Body of pancreas (tissue), 4 donors: ENCODE results near the gene ZNF408. TPM values are rescaled to one million over a fixed set of nuclear protein-coding genes. Genes with fewer than 3 reads are reported as not detected.

Experiments used
- ATAC-seq: fragments of 150-250 bp; one replicate; pipeline ENCODE4 v1.9.1; 2016
- DNase-seq, 4 donors: peaks; one replicate each; pipeline ENCODE4 v3.0.0-alpha.2; 2019
- H3K27ac ChIP-seq, 4 donors: fragments of 200-600 bp; sonication (generic); 1 replicate in 3 of 4; 2 replicates in 1 of 4; pipeline versions ENCODE4 v1.5.1 to v1.6.1; 2016 to 2019; ENCODE audit warnings: mild to moderate bottlenecking in 1 of 4, mixed read lengths in 1 of 4, moderate library complexity in 1 of 4
- H3K27me3 ChIP-seq, 2 donors: fragments of 200-600 bp; sonication (generic); one replicate each; pipeline ENCODE4 v1.6.0; 2016; ENCODE audit warnings: mild to moderate bottlenecking in 1 of 2
- H3K36me3 ChIP-seq, 2 donors: fragments of 200-600 bp; sonication (generic); replicated peaks in 1 of 2; 2 replicates each; pipeline ENCODE4 v1.5.1; 2016; ENCODE audit warnings: low read depth in 2 of 2; ENCODE audit not compliant: insufficient read depth in 1 of 2
- H3K4me1 ChIP-seq: fragments of 200-600 bp; sonication (generic); one replicate; pipeline ENCODE4 v1.6.0; 2016
- H3K4me3 ChIP-seq, 2 donors: fragments of 200-600 bp; sonication (generic); 1 replicate in 1 of 2; 2 replicates in 1 of 2; pipeline ENCODE4 v1.5.1; 2016 to 2019
- H3K9me3 ChIP-seq, 3 donors: fragments of 200-600 bp; sonication (generic); 1 replicate in 2 of 3; 2 replicates in 1 of 3; pipeline ENCODE4 v1.5.1; 2016
- CTCF ChIP-seq, 7 experiments: fragments of 450-650 bp in 4 of 7; fragments of 200-600 bp in 3 of 7; sonication (generic) in 3 of 7; IDR thresholded peaks; one replicate each; pipeline ENCODE4 v1.5.1; 2016 to 2019; ENCODE audit warnings: antibody characterized with exemption in 7 of 7
- POLR2A ChIP-seq, 3 donors: fragments of 450-650 bp; IDR thresholded peaks; one replicate each; pipeline ENCODE4 v1.6.1; 2016; ENCODE audit warnings: antibody characterized with exemption in 3 of 3, mild to moderate bottlenecking in 2 of 3
- WGBS, 2 donors: methylation state at CpG; one replicate each; pipeline ENCODE4 v1.1.5; 2017; 5-methylcytosine and 5-hydroxymethylcytosine counted together
- intact Hi-C: fragments of 100-400 bp; cut with DNase I; formaldehyde crosslinking; loops from one replicate; pipeline ENCODE4 v1.15.1; 2023
- total RNA-seq, 2 donors: library from RNA; depleted of rRNA; stranded (reverse); fragments of >200 nt; gene quantifications; one replicate each; pipeline ENCODE4 v1.1.0, GENCODE V29; 2016

The ZNF408 gene
- total RNA-seq, 2 donors from 2014 or later = 6.5 to 7.9 TPM

- Histone ChIP-seq H3K27ac (peak overlapping the region in 1 of 4 donors; percentile 9), H3K36me3 (peaks cover 0 to 16% of the 10 kb centered on the region in 2 donors), H3K4me1 (peaks cover 36% of the 10 kb centered on the region), H3K27me3 (no peaks in the 10 kb centered on the region), H3K9me3 (no peaks in the 10 kb centered on the region), H3K4me3 (no peak overlapping the region)
- ATAC-seq (no peak), DNase-seq (no peak)
- intact Hi-C loops = no loop called here
- TF ChIP-seq POLR2A (IDR thresholded peaks at IDR 0.05) (no peak), CTCF (IDR thresholded peaks at IDR 0.05) (no peak)
- WGBS, 2 donors = 84 to 89% methylated on average over 8 to 9 of the region's 9 CpGs
Observed at GRCh38 chr11:46678741-46679130, 22.1 kb upstream of the ZNF408 start.

DNA sequence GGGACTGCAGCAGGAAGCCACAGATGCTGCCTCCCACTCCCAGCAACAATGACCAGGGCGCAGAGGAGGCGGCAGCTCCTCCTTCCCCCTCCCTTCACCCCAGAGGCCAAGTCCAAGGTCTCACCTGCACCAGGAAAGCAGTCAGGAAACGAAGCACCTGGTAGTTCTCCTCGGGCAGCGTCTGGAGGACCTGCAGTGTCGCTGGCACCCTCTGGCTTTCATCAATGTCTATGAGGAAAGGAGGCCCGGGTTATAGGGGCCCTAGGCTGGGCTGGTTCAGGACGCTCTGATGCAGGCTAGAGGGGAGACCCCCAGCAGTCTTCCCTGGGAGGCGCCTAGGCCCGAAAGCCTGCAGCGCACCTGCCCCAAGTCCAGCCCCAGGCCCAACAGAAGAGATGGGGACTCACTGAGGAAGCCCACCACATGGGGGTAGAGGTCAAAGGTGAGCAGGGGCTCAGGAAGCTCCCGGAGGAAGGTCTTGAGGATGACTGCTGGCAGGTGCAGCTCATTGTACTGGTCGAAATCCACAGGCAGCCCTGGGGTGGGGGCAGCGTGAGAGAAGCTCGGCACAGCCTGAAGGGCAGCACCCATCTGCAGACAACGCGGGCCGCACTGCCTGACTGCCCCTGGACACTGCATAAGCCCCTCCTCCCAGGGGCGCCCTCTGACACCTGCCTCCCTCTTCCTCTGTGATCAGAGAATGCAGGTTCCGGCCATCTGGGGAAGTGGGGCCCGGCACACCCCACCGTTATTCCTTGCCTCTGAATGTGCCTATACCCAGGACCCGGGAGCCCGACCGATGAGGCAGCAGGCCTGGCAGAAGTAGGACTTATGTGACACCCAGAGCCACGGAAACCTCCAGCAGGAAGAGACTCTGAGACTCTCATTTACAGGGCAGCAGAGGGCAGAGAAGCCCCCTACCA, 21.3 kb upstream of the ZNF408 start:
- peak in 3 of 4 donors; percentile 58 to 77 (median 62) for DNase-seq
- Histone ChIP-seq H3K9me3 (no peaks in the 10 kb centered on the region), H3K4me3 (no peak overlapping the region), H3K27ac (peak overlapping the region in 1 of 4 donors; percentile 32), H3K36me3 (peaks cover 0 to 16% of the 10 kb centered on the region in 2 donors), H3K27me3 (no peaks in the 10 kb centered on the region), H3K4me1 (peaks cover 29% of the 10 kb centered on the region)
- intact Hi-C loops = no loop called here
- ATAC-seq = no peak
- 74 to 84% methylated on average over 15 to 26 of the region's 26 CpGs for WGBS, 2 donors
- TF ChIP-seq POLR2A (IDR thresholded peaks at IDR 0.05) (no peak), CTCF (IDR thresholded peaks at IDR 0.05) (peak in 1 of 7 experiments; percentile 11)

GRCh38 chr11:46680164-46680760, 20.6 kb upstream of the ZNF408 start:
- ATAC-seq = no peak
- intact Hi-C loops = no loop called here

GRCh38 chr11:46680815-46681214, 20.0 kb upstream of the ZNF408 start:
- ATAC-seq (no peak), DNase-seq (no peak)
- Histone ChIP-seq H3K9me3 (no peaks in the 10 kb centered on the region), H3K27me3 (no peaks in the 10 kb centered on the region), H3K36me3 (peaks cover 0 to 16% of the 10 kb centered on the region in 2 donors), H3K4me3 (no peak overlapping the region), H3K27ac (no peak overlapping the region), H3K4me1 (peaks cover 15% of the 10 kb centered on the region)
- intact Hi-C loops = no loop called here
- WGBS, 2 donors = 93% methylated on average over 22 of the region's 22 CpGs; no CpG with 5 or more reads in 1 of the 2 donors
- TF ChIP-seq POLR2A (IDR thresholded peaks at IDR 0.05) = no peak
- no peak for TF ChIP-seq CTCF (IDR thresholded peaks at IDR 0.05)

More at GRCh38 chr11:46680164-46680760, 20.6 kb upstream of the ZNF408 start:
- Histone ChIP-seq H3K4me3 (no peak overlapping the region), H3K27ac (peak overlapping the region in 1 of 4 donors; percentile 32), H3K4me1 (peaks cover 21% of the 10 kb centered on the region), H3K27me3 (no peaks in the 10 kb centered on the region), H3K36me3 (peaks cover 0 to 16% of the 10 kb centered on the region in 2 donors), H3K9me3 (no peaks in the 10 kb centered on the region)
- 84 to 96% methylated on average over 8 to 18 of the region's 21 CpGs for WGBS, 2 donors
- DNase-seq = no peak
- no peak for TF ChIP-seq POLR2A (IDR thresholded peaks at IDR 0.05)
- TF ChIP-seq CTCF (IDR thresholded peaks at IDR 0.05) = no peak
